Dermis microvascular lymphatic vessel endothelial cell (primary cell): ENCODE data around the gene HDLBP. TPM values are rescaled to one million over a fixed set of nuclear protein-coding genes. Genes with fewer than 3 reads are reported as not detected.

Source experiments
- DNase-seq, 2 donors: peaks; one replicate each; pipeline versions ENCODE4 v3.0.0 to v3.0.0-alpha.2; 2010; ENCODE audit warnings: low read depth in 2 of 2
- total RNA-seq: library from RNA; depleted of rRNA; stranded (reverse); fragments of >200 nt; gene quantifications from 2 replicates; pipeline ENCODE4 v1.2.1, GENCODE V29; 2014

The HDLBP gene
- total RNA-seq, 1 donor from 2014 or later: 660 TPM

DNA sequence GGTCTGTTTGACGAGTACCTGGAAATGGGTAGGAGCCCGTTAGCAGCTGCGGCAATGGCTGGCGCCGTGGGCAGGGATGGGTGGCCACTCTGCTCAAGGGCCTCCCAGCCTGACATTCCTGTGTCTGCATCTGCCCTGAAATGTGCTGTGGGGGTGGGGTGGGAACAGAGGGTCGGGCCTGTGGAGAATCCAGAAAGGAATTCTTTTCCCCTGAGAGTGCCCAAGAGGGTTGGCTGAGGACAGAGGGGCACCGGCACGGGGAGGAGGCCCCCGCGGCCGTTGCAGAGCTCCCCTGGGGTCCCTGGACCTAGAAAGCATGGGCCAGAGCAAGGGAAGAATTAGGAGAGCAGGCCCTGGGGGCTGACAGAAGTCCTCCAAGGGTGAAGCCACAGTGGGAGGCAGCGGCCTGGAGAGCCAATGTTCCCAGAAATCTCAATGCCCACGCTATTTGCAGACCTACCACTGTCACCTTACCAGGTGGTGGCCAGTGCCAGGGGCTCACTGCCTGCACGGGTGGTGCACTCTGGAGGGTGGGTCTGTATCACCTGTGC is 99.2 kb downstream of the HDLBP start:
- DNase-seq: no peak

DNA sequence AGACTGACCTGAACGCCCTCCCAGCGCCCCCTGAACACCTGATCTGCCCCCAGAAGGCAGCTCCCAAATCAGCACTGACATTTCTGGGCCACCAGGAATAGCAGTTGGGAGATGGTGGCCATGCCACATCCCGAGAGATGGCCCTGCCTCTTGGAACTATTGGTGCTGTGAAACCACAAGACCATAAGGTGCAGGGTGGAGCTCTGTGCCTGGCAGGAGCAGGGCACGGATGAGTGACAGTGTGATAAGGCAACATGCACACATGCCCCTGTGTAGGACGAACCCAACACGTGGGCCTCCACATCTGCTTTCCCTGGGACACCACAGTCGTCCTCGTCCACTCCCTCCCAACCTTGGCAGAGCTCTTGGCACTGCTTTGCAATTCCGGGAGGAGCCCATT is 100.1 kb downstream of the HDLBP start:
- DNase-seq: no peak

DNA sequence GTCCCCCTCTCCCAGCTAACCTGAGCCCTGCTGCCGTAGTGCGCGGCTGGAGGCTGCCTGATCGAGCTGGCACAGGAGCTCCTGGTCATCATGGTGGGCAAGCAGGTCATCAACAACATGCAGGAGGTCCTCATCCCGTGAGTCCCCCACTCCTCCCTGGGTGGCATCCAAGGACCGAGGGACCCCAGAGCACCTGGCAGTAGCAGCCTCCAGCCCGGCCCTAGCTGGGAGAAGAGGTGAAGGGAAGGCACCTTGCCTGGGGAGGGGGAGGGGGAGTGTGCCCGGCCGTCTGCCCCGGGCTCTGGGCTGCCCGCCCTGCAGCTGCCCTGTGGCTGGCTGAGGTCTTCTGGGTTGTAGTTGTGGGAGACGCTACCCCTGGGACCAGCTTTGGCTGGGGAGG is 100.7 kb downstream of the HDLBP start:
- DNase-seq: no peak

DNA sequence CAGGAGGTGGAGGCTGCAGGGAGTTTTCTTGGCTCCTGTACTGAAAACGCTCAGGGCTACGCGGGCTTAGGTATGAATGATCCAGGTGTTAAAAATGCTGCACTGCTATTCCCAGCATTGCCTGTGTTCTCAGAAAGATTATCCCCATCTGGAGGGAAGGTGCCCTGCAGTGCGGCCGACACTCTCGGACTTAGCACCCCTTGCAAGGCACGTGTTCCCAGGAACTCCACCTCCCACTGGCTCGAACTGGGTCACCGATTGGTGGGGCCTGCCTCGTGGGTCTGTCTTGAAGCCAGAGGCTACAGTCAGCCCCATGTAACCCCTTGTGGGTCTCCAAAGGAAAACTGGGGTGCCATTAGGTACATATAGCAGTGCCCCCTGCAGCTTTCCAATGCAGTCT is 101.3 kb downstream of the HDLBP start:
- DNase-seq: no peak

DNA sequence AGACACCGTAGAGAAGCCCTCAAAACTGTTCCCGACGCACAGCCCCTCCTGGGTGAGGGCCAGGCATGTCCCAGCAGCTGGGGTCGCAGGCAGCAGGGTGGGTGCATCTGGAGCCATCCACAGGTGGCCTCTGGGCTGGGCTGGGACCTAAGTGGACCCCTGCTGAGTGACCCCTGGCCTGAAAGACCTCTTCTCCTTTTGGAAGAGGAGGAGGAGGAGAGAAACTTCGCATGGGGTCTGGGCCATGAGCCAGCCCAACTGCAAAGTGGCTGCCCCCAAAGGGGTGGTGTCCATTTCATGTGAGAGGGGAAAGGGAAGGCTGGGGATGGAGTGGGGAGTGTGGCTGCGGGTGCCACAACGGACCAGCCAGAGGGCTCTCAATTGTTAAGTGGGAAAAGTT is 101.9 kb downstream of the HDLBP start:
- no peak for DNase-seq

DNA sequence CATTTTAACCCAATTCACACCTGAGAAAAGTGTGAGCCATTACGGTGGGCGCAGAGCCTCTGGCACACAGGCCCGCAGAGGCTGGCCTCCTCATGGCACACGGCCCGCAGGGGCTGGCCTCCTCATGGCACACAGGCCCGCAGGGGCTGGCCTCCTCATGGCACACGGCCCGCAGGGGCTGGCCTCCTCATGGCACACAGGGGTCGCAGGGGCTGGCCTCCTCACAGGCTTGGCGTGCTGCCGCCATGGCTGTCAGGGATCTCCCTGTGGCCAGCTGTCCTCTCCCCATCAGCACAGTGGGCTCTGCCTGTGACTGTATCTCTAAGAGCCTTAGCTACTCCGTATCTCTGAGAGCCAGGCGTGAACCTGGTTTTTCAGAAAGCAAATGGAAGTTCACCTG is 102.4 kb downstream of the HDLBP start:
- no peak for DNase-seq

DNA sequence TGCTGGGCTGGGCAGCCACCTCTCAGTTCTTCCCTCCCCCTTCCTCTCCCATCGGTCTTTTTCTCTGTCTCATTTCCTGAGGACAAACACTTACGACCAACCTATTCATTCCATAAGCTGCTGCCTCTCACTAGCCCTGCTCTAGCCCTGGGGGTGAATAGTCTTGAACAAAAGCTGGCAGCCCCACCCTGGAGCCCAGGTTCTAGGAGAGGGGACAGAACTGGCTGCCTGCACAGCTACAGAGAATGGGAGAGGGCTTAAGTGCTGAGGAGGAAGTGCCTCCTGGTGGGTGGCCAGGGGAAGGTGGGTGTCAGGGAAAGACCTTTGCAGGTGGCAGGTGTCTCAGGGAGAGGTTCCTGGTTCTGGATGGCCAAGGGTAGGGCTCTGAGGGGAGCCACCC is 104.2 kb downstream of the HDLBP start:
- DNase-seq: no peak

DNA sequence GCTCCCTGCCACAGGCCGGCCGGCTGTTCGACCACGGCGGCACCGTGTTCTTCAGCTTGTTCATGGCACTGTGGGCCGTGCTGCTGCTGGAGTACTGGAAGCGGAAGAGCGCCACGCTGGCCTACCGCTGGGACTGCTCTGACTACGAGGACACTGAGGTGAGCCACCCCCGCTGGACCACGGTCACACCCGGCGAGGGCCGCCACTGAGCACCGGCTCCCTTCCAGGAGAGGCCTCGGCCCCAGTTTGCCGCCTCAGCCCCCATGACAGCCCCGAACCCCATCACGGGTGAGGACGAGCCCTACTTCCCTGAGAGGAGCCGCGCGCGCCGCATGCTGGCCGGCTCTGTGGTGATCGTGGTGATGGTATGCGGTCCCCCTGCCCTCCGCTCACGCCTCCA is 106.2 kb downstream of the HDLBP start:
- DNase-seq: no peak

DNA sequence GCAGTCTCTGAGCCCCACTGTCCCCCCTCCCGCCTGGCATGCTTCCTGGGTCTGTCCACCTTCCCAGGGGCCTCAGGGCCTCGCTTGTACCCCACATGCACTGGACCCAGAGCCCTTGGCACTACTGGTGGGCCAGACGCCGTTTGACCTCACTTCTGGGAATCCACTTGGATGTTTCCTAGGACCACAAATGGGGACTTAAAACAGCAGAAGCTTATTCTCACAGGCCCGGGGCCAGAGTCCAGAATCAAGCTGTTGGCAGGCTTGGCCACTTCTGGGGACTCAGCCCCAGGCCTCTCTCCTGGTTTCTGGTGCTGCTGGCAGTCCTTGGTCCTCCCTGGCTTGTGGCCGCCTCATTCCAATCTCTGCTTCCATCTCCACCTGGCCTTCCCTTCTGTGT is 107.4 kb downstream of the HDLBP start:
- DNase-seq: no peak

DNA sequence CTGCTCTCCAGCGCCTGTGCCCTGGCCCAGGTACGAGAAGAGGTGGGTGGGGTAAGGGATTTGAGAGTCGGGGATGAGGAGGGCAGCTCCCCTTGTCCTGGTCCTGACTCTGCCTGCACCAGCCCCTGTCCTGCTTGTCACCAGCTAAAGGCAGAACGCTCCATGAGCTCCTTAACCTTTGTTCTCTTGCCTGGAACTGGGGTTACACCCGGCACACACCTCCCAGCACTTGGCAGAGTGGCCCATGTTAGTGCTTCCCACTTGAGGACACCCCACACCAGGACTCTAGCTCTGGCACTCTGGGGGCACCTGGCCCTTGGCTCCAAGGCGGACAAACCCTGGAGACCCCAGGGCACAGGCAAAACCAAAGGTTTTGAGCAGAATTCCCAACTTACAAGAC is 107.8 kb downstream of the HDLBP start:
- DNase-seq: no peak

DNA sequence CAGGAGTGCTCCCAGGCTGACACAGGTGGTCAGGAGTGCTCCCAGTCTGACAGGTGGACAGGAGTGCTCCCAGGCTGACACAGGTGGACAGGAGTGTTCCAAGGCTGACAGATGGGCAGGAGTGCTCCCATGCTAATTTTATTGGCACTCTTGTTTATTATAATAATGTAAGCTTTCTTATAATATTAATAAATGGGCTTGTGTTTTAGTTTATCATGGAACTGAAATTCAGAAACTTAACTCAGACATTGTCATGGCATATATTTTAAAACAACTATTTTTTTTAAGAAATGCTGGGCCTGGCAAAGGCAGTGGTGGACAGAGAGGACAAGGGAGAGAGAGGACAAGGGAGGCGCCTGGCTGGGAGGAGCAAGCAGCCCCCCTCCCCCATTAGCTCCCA is 108.3 kb downstream of the HDLBP start:
- DNase-seq: no peak

DNA sequence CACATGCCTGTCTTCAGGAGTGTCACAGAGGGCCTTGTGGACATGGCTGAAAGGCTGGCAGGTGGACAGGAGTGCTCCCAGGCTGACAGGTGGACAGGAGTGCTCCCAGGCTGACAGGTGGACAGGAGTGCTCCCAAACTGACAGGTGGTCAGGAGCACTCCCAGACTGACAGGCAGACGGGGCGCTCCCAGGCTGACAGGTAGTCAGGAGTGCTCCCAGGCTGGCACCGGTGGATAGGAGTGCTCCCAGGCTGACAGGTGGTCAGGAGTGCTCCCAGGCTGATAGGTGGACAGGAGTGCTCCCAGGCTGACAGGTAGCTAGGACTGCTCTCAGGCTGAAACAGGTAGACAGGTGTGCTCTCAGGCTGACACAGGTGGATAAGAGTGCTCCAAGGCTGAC is 110.4 kb downstream of the HDLBP start:
- DNase-seq: no peak

DNA sequence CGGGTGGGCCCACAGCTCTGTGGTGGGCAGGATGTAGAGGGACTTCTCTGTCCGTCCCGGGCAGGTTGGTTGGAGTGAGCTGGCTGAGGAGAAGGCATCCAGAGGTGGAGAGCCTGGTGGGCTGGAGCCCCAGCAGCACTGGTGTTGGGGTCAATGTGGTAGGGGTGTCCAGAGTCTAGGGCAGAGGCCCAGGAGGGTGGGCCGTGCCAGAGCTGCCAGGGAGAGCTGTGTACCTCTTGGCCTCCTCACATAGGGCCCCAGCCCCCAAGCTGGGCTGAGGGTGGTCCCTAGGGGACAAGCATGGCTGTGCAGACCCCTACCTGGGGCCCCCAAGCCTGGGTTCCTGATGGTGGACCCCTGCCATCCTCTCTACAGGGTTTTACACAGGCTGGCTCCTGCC is 111.0 kb downstream of the HDLBP start:
- no peak for DNase-seq

DNA sequence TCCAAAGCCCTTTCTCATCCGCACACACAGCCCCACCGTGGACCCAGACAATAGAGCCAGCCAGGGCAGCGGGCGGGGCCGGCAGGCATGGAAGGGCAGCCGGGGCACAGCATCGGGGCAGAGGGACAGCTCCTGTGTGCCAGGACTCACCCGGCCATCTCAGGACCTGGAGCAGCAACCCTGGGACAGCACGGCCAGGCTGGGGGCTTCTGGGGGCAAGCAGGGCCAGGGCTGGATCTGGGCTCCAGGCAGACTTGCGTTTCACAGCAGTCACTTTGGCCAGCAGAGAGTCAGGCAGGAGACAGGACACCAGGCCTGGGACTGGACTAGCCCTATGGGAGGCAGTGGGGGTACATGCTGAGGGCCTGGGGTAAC is 111.5 kb downstream of the HDLBP start:
- no peak for DNase-seq

DNA sequence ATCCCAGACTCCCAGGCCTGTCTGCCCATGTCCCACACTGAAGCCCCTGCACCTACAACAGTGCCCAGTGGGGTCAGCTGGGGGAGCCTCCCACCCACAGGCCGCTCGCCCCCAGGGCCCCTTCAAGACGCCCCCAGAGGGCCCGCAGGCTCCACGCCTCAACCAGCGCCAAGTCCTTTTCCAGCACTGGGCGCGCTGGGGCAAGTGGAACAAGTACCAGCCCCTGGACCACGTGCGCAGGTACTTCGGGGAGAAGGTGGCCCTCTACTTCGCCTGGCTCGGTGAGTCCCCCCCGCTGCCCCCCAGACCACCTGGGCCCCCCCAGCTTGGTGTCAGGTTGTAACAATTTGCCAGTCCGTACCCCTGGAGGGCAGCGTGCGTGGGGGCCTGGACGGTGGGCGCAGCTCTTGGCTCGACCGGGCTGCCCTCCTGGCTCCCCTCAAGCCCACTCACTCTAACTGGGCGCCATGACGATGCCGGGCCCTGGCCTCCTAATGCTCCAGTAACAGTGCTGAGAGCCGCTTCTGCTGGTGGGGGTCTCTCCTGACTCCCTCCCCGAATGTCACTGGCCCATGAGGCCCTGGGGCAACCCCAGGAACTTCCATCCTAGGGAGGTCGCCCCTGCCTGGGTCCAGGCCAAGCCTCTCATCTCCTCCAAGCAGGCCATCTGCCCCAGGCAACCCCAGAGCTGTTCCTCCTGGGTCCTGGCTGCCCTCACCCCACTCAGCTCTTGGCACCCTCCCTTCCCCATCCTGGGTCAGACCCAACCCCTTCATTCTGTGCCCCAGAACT is 112.1 kb downstream of the HDLBP start:
- no peak for DNase-seq

DNA sequence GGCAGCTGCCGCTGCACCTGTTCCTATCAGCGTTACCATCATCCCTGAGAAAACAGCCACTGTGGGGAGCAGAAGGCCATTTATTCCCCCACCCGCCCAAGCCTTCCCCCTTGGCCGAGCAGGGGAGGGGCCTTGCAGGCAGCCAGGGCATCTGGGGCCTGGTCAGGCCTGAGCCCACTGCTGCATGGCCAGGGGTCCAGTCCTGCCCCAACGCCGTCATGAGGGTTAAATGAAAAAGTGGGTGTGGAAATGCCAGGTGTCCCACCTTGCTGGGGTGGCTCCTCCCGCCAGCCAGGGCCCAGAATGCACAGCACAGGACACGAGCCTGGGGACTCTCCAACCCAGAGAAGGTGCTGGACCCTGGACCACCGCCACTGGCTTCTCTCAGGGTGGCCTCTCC is 112.8 kb downstream of the HDLBP start:
- DNase-seq: no peak

DNA sequence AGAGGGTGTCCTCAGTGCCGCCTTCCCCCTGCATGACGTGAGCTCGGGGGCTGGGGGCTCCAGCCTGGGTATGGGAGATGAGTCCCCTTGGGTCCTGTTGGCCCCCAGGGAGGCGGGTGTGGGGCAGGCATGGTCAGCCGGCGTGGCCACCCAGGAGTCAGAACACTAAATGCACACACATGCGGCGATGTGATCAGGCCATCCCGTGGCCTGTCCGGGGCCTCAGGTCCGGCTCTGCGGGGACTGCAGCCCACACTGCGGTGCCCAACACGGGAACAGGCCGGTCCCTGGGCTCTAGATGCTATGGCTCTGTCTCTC is 113.2 kb downstream of the HDLBP start:
- no peak for DNase-seq

DNA sequence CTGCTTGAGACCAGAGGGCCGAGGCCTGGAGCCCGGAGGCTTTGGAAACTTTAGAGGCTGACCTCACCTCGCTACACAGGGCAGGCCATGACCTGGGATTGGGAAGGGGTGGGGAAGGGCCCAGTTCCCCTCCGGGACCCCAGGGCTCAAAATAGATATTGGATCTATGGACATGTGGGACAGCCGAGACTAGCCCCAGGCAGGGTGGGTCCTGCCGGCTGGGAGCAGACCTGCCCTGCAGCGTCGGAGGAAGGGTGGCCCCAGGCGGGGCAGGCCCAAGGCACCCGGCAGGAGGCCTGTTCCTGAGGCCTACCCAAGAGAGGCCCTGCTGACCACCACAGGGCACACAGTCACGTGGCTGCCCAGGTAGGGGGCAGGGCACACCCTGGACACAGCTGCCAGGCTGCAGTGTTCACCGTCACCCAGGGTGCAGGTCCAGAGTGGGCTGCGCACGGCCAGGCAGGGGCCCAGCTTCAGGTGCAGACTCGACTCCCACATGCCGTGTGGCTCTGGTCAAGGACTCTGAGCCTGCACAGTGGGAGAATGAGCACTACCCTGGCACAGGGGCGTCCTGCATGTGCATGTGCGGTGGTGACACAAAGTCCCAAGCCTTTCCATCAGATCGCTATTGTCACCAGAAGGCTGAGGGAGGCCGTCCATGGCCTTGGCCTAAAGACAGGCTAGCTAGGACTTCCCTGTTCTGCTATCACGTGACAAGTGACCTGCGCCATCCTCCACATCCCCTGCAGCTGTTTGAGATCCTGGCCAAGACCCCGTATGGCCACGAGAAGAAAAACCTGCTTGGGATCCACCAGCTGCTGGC is 113.8 kb downstream of the HDLBP start:
- no peak for DNase-seq

DNA sequence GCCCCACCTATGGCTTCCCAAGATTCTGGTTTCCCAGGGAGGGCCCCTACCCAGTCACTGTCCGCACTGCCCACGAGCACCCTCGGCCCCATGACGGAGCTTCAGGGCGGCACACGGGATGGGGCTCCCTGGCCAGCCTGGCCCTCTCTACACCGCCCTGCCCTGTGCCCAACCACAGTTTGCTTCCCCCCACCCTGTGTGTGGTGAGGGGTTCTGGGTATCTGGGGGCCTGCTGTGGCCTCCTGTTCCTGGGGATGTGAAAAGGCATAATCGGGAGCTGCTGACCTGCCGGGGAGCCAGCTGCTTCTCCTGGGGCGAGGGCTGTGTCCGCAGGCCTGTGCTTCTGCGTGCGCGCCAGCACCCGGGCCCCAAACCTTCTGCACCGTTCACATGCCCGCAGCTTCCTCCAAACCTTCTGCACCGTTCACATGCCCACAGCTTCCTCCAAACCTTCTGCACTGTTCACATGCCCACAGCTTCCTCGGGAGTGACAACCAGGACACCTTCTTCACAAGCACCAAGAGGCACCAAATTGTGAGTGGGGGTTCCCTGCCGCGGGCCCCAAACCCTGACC is 114.6 kb downstream of the HDLBP start:
- DNase-seq: no peak

DNA sequence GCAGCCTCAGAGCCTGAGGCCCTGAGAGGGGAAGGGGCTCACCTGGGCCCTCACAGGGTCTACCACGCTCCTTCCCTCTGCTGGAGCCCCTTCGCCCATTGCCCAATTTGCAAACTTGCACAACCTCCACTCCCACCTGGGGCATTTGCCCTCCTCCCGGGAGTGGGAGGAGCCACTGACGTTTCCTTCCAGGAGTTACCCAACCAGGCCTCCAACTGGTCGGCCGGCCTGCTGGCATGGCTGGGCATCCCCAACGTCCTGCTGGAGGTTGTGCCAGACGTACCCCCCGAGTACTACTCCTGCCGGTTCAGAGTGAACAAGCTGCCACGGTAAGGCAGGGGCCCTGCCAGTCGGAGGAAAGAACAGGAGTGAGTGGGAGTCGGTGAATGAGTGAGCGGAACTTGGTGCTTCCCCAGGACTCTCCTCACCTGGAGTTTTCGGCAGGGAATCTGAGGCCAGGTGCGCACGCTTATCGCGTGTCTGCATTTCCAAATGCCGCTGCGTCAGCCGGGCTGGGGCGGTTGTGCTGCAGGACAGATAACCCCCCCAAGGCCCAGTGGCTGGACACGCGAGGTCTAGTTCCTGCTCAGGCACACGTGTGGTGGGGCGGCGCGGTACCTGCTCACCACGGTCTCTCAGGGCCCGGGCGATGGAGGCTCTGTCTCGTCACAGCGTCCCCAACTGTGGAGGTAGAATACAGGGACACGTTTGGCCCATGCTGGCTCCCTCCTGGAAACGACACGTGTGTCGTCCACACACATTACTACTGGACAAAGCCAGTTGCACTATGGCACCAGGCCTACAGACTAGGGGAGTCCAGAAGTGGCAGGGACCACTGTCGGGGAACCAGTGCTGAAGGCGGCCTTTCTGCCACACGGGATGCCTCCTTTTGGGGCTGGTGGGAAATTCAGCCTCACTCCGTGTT is 115.3 kb downstream of the HDLBP start:
- no peak for DNase-seq

DNA sequence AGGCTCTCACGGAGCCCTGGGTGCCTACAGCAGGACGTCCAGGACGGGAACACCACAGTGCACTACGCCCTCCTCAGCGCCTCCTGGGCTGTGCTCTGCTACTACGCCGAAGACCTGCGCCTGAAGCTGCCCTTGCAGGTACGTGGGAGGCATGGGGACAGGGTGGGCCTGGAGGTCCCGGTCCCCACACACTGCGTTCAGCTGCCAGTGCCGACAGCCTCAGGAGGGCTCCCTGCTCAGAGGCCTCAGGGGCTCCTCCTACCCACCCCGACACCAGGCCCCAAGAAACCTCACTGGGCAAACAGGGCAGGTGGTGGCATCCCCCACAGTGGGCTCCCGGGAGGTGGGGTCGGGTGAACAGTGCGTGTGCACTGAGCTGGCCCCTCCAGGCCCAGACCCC is 116.2 kb downstream of the HDLBP start:
- no peak for DNase-seq
